Sigmoid colon (tissue), 7 donors: ENCODE results near the gene GNMT. TPM values are rescaled to one million over a fixed set of nuclear protein-coding genes. Genes with fewer than 3 reads are reported as not detected.

ENCODE experiments used
- DNase-seq: peaks from one replicate; pipeline ENCODE4 v3.0.0-alpha.2; 2019
- H3K27ac ChIP-seq, 4 donors: fragments of 200-600 bp; sonication (generic); one replicate each; pipeline ENCODE4 v1.5.1; 2016 to 2019; ENCODE audit warnings: mild to moderate bottlenecking in 1 of 4
- H3K27me3 ChIP-seq, 3 donors: fragments of 200-600 bp; sonication (generic); one replicate each; pipeline ENCODE4 v1.5.1; 2019; ENCODE audit warnings: mild to moderate bottlenecking in 1 of 3
- H3K36me3 ChIP-seq, 4 donors: fragments of 200-600 bp; sonication (generic); one replicate each; pipeline ENCODE4 v1.5.1; 2016 to 2019
- H3K4me1 ChIP-seq, 4 donors: fragments of 200-600 bp; sonication (generic); one replicate each; pipeline ENCODE4 v1.5.1; 2017 to 2019
- H3K4me3 ChIP-seq, 4 donors: fragments of 200-600 bp; sonication (generic); one replicate each; pipeline ENCODE4 v1.5.1; 2017 to 2019; ENCODE audit warnings: mild to moderate bottlenecking in 2 of 4, moderate library complexity in 1 of 4
- H3K9me3 ChIP-seq, 4 donors: fragments of 200-600 bp in 3 of 4; sonication (generic) in 3 of 4; one replicate each; pipeline versions ENCODE4 v1.5.1 to v1.6.1; 2013 to 2019
- CTCF ChIP-seq, 4 experiments: fragments of 450-650 bp in 3 of 4; fragments of 200-600 bp in 1 of 4; IDR thresholded peaks; one replicate each; pipeline ENCODE4 v1.5.1; 2016 to 2019; ENCODE audit warnings: antibody characterized with exemption in 4 of 4, mild to moderate bottlenecking in 3 of 4, moderate library complexity in 2 of 4
- EP300 ChIP-seq, 4 donors: sonication (generic); formaldehyde crosslinking; IDR thresholded peaks; one replicate each; pipeline ENCODE4 v1.6.1; 2017; ENCODE audit warnings: antibody characterized with exemption in 4 of 4
- POLR2A ChIP-seq, 2 donors: fragments of 450-650 bp; IDR thresholded peaks; one replicate each; pipeline ENCODE4 v1.6.1; 2016; ENCODE audit warnings: antibody characterized with exemption in 2 of 2, mild to moderate bottlenecking in 2 of 2, moderate library complexity in 2 of 2
- POLR2AphosphoS5 ChIP-seq, 4 donors: sonication (generic); formaldehyde crosslinking; IDR thresholded peaks; one replicate each; pipeline ENCODE4 v1.6.1; 2017; ENCODE audit warnings: antibody characterized with exemption in 4 of 4
- WGBS, 2 donors: extraction: QIAGEN DNeasy Blood & Tissue Kit; methylation state at CpG; one replicate each; pipeline ENCODE4 v1.1.7; 2013; 5-methylcytosine and 5-hydroxymethylcytosine counted together
- intact Hi-C: fragments of 100-400 bp; cut with DNase I; formaldehyde crosslinking; loops from one replicate; pipeline ENCODE4 v1.15.1; 2023
- polyA plus RNA-seq, 3 donors: library from polyadenylated mRNA; stranded (reverse); fragments of 200-250 nt; gene quantifications; one replicate each; pipeline ENCODE4 v1.2.3, GENCODE V29; 2013
- total RNA-seq, 4 donors: library from RNA; depleted of rRNA; stranded (reverse); fragments of >200 nt; gene quantifications; one replicate each; pipeline ENCODE4 v1.1.0, GENCODE V29; 2016
- donor health status: healthy with polysubstance abuse.
- donor health status: Bipolar disorder and iron deficiency.
- donor health status: healthy.

The GNMT gene
- total and polyA plus RNA-seq, 7 donors = 0.45 to 0.54 TPM; not detected in 5

GRCh38 chr6:43006251-43006650, 45.7 kb downstream of the GNMT start:
- Histone ChIP-seq H3K36me3 (peaks cover 26 to 69% (median 41%) of the 10 kb centered on the region in 4 donors), H3K4me3 (no peak overlapping the region), H3K9me3 (no peaks in the 10 kb centered on the region), H3K4me1 (no peaks in the 10 kb centered on the region), H3K27ac (no peak overlapping the region), H3K27me3 (no peaks in the 10 kb centered on the region)
- WGBS, 2 donors = 96 to 97% methylated on average over 11 of the region's 11 CpGs
- DNase-seq = no peak
- intact Hi-C loops = no loop called here
- TF ChIP-seq CTCF (IDR thresholded peaks at IDR 0.05) = no peak
- TF ChIP-seq POLR2A (IDR thresholded peaks at IDR 0.05) = no peak
- TF ChIP-seq POLR2AphosphoS5 (IDR thresholded peaks at IDR 0.05) = no peak
- TF ChIP-seq EP300 (IDR thresholded peaks at IDR 0.05) = no peak

- TF ChIP-seq POLR2AphosphoS5 (IDR thresholded peaks at IDR 0.05) = no peak
- TF ChIP-seq EP300 (IDR thresholded peaks at IDR 0.05) = no peak
- no peak for TF ChIP-seq POLR2A (IDR thresholded peaks at IDR 0.05)
- no peak for TF ChIP-seq CTCF (IDR thresholded peaks at IDR 0.05)
- no peaks in the 10 kb centered on the region for H3K9me3 ChIP-seq
- WGBS, 2 donors = 93 to 96% methylated on average over 9 of the region's 9 CpGs
- H3K4me3 ChIP-seq = no peak overlapping the region
- no peak overlapping the region for H3K27ac ChIP-seq
- DNase-seq = no peak
- intact Hi-C loops = no loop called here
- peaks cover 0 to 5% (median 2%) of the 10 kb centered on the region in 4 donors for H3K4me1 ChIP-seq
- H3K27me3 ChIP-seq = no peaks in the 10 kb centered on the region
- peaks cover 26 to 77% (median 49%) of the 10 kb centered on the region in 4 donors for H3K36me3 ChIP-seq
Measured at GRCh38 chr6:43007126-43007525, 46.6 kb downstream of the GNMT start.

GRCh38 chr6:43009124-43009523, 48.6 kb downstream of the GNMT start:
- peak in 2 of 4 experiments; percentile 10 to 19 for TF ChIP-seq CTCF (IDR thresholded peaks at IDR 0.05)
- TF ChIP-seq POLR2A (IDR thresholded peaks at IDR 0.05) = no peak
- no peak overlapping the region for H3K4me3 ChIP-seq
- intact Hi-C loops = no loop called here
- 60 to 73% methylated on average over 6 of the region's 6 CpGs for WGBS, 2 donors
- DNase-seq = no peak
- H3K27me3 ChIP-seq = no peaks in the 10 kb centered on the region
- H3K4me1 ChIP-seq = peaks cover 0 to 19% (median 14%) of the 10 kb centered on the region in 4 donors
- peaks cover 26 to 69% (median 48%) of the 10 kb centered on the region in 4 donors for H3K36me3 ChIP-seq
- H3K9me3 ChIP-seq = no peaks in the 10 kb centered on the region
- no peak overlapping the region for H3K27ac ChIP-seq

- H3K36me3 ChIP-seq = peaks cover 26 to 63% (median 48%) of the 10 kb centered on the region in 4 donors
- intact Hi-C loops = loop anchor here (5.0 kb wide), 2 partner anchors 79 to 109 kb away; no protein-coding TSS in a partner anchor
Measured at GRCh38 chr6:43011207-43011606, 50.7 kb downstream of the GNMT start.

More at GRCh38 chr6:43011207-43011606, 50.7 kb downstream of the GNMT start:
- no peak for DNase-seq
- no peak overlapping the region for H3K27ac ChIP-seq
- no peak overlapping the region for H3K4me3 ChIP-seq
- H3K4me1 ChIP-seq = peaks cover 0 to 36% (median 32%) of the 10 kb centered on the region in 4 donors
- TF ChIP-seq EP300 (IDR thresholded peaks at IDR 0.05) = no peak
- no peak for TF ChIP-seq POLR2AphosphoS5 (IDR thresholded peaks at IDR 0.05)
- TF ChIP-seq CTCF (IDR thresholded peaks at IDR 0.05) = no peak
- TF ChIP-seq POLR2A (IDR thresholded peaks at IDR 0.05) = no peak
- no peaks in the 10 kb centered on the region for H3K9me3 ChIP-seq
- no peaks in the 10 kb centered on the region for H3K27me3 ChIP-seq
- WGBS, 2 donors = 87% methylated on average over 6 of the region's 6 CpGs
